ENCODE measurements around the gene ARHGAP1. TPM values are rescaled to one million over a fixed set of nuclear protein-coding genes. Genes with fewer than 3 reads are reported as not detected.

Gene ARHGAP1
- total and polyA plus RNA-seq, 2 of the 13 experiments (the other 11 are each of a cell fraction or from before 2014, with no cell fraction given): 18.6 to 30.3 TPM

GRCh38 chr11:46710821-46711269 lies 10.4 kb upstream of the ARHGAP1 start:
- Histone ChIP-seq H3K4me3 (replicated peaks in 1 of 3; ENCODE audit: insufficient read depth in 1 of 3, low read depth in 2 of 3, low read length in 3 of 3) (no peak overlapping the region), H3K27ac (ENCODE audit: extremely low read length, insufficient read depth, low read length) (no peak overlapping the region), H3K4me2 (ENCODE audit: low read depth, low read length) (no peak overlapping the region), H3K9me3 (ENCODE audit: low read length) (no peaks in the 10 kb centered on the region), H2AFZ (ENCODE audit: low read length) (no peak overlapping the region), H3K9ac (ENCODE audit: insufficient read depth, low read depth, low read length) (no peak overlapping the region), H4K20me1 (ENCODE audit: insufficient read depth, low read length) (no peaks in the 10 kb centered on the region), H3K27me3 (ENCODE audit: control insufficient read depth in 1 of 2, insufficient read depth in 2 of 2, low read length in 2 of 2) (no peaks in the 10 kb centered on the region), H3K36me3 (replicated peaks in 1 of 2; ENCODE audit: control insufficient read depth in 1 of 2, insufficient read depth in 2 of 2, low read length in 2 of 2) (peaks cover 2 to 11% of the 10 kb centered on the region in 2 experiments; a peak in 4 of 5 replicates), H3K4me1 (ENCODE audit: insufficient read depth, low read length) (peaks cover 46% of the 10 kb centered on the region), H3K79me2 (ENCODE audit: insufficient read depth, low read length) (no peaks in the 10 kb centered on the region)
- intact Hi-C loops (cut with micrococcal nuclease; ENCODE audit: unreplicated experiment): no loop called here
- no TSS peak for BruUV-seq (replicated peaks)
- CTCF ChIA-PET (ENCODE audit: low intra/inter-chr PET ratio, low total read pairs): no interaction called here
- WGBS (ENCODE audit: low lambda C conversion rate): 93% methylated on average over 10 of the region's 10 CpGs
- no peak for TF ChIP-seq MED1 (CRISPR knock-in tag; IDR thresholded peaks at IDR 0.05)
- TF ChIP-seq, protein P1, sequence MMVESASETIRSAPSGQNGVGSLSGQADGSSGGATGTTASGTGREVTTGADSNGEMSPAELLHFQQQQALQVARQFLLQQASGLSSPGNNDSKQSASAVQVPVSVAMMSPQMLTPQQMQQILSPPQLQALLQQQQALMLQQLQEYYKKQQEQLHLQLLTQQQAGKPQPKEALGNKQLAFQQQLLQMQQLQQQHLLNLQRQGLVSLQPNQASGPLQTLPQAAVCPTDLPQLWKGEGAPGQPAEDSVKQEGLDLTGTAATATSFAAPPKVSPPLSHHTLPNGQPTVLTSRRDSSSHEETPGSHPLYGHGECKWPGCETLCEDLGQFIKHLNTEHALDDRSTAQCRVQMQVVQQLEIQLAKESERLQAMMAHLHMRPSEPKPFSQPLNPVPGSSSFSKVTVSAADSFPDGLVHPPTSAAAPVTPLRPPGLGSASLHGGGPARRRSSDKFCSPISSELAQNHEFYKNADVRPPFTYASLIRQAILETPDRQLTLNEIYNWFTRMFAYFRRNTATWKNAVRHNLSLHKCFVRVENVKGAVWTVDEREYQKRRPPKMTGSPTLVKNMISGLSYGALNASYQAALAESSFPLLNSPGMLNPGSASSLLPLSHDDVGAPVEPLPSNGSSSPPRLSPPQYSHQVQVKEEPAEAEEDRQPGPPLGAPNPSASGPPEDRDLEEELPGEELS (CRISPR knock-in tag; IDR thresholded peaks at IDR 0.05): no peak
- TF ChIP-seq JUN (CRISPR knock-in tag; IDR thresholded peaks at IDR 0.05): no peak
- TF ChIP-seq, protein P2, sequence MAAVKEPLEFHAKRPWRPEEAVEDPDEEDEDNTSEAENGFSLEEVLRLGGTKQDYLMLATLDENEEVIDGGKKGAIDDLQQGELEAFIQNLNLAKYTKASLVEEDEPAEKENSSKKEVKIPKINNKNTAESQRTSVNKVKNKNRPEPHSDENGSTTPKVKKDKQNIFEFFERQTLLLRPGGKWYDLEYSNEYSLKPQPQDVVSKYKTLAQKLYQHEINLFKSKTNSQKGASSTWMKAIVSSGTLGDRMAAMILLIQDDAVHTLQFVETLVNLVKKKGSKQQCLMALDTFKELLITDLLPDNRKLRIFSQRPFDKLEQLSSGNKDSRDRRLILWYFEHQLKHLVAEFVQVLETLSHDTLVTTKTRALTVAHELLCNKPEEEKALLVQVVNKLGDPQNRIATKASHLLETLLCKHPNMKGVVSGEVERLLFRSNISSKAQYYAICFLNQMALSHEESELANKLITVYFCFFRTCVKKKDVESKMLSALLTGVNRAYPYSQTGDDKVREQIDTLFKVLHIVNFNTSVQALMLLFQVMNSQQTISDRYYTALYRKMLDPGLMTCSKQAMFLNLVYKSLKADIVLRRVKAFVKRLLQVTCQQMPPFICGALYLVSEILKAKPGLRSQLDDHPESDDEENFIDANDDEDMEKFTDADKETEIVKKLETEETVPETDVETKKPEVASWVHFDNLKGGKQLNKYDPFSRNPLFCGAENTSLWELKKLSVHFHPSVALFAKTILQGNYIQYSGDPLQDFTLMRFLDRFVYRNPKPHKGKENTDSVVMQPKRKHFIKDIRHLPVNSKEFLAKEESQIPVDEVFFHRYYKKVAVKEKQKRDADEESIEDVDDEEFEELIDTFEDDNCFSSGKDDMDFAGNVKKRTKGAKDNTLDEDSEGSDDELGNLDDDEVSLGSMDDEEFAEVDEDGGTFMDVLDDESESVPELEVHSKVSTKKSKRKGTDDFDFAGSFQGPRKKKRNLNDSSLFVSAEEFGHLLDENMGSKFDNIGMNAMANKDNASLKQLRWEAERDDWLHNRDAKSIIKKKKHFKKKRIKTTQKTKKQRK (IDR thresholded peaks at IDR 0.05; ENCODE audit: low read length): no peak
- TF ChIP-seq ZNF720 (CRISPR knock-in tag; IDR thresholded peaks at IDR 0.05): no peak
- no peak for TF ChIP-seq YY1 (IDR thresholded peaks at IDR 0.05; ENCODE audit: insufficient read depth, insufficient replicate concordance, low read depth, low read length)
- TF ChIP-seq HOXA7 (CRISPR knock-in tag; IDR thresholded peaks at IDR 0.05): no peak
- no peak for TF ChIP-seq THAP11 (CRISPR knock-in tag; IDR thresholded peaks at IDR 0.05)
- TF ChIP-seq ZNF558 (CRISPR knock-in tag; IDR thresholded peaks at IDR 0.05; ENCODE audit: borderline replicate concordance): no peak
- no peak for TF ChIP-seq FUBP1 (CRISPR knock-in tag; IDR thresholded peaks at IDR 0.05; ENCODE audit: borderline replicate concordance)
- TF ChIP-seq ZNF17 (CRISPR knock-in tag; IDR thresholded peaks at IDR 0.05): no peak
- no peak for DNase-seq (ENCODE audit: low spot score)
- POLR2A ChIA-PET: interaction anchor here (1.5 kb wide), 1 partner anchor 10 kb away, joined by 6 read pairs; the partner anchor contains the start of genes ARHGAP1 and ZNF408
- ATAC-seq: peak; percentile 29; the same call in 2 of the 3 replicates
- in situ Hi-C loops (cut with HindIII; ENCODE audit: extremely low pct_ligation_motif_present, low pct_unique_long_range_greater_than_20kb): no loop called here
- FAIRE-seq: no peak

Data from HepG2 (cell line).